H9 (cell line): Measurements from ENCODE around the gene ZNF609. TPM values are rescaled to one million over a fixed set of nuclear protein-coding genes. Genes with fewer than 3 reads are reported as not detected.

Experiments used
- DNase-seq: peaks from one replicate; pipeline ENCODE4 v3.0.0-alpha.2; 2017
- H2AFZ ChIP-seq: one replicate; pipeline ENCODE4 v1.6.1; 2013; ENCODE audit warnings: mild to moderate bottlenecking, low read length, control low read depth, moderate library complexity
- H2AK5ac ChIP-seq: 2 replicates; pipeline ENCODE4 v1.6.1; 2013; ENCODE audit warnings: low read length, control low read depth, mixed read lengths; ENCODE audit not compliant: insufficient read length
- H2BK120ac ChIP-seq: one replicate; pipeline ENCODE4 v1.6.1; 2013; ENCODE audit warnings: low read depth, mild to moderate bottlenecking, low read length, control low read depth, inconsistent platforms; ENCODE audit not compliant: poor library complexity, severe bottlenecking
- H2BK12ac ChIP-seq: 2 replicates; pipeline ENCODE4 v1.6.1; 2013; ENCODE audit warnings: low read length, control low read depth, mixed read lengths, low read depth; ENCODE audit not compliant: insufficient read length
- H2BK15ac ChIP-seq: 2 replicates; pipeline ENCODE4 v1.6.1; 2013; ENCODE audit warnings: low read depth, low read length, control low read depth
- H2BK20ac ChIP-seq: one replicate; pipeline ENCODE4 v1.6.1; 2013; ENCODE audit warnings: low read depth, mild to moderate bottlenecking, low read length, control low read depth, inconsistent platforms; ENCODE audit not compliant: poor library complexity, severe bottlenecking
- H2BK5ac ChIP-seq: 2 replicates; pipeline ENCODE4 v1.6.1; 2013; ENCODE audit warnings: low read length, control low read depth, mixed read lengths; ENCODE audit not compliant: insufficient read length
- H3K14ac ChIP-seq: 2 replicates; pipeline ENCODE4 v1.6.1; 2013; ENCODE audit warnings: low read length, control low read depth; ENCODE audit not compliant: insufficient read depth
- H3K18ac ChIP-seq: 2 replicates; pipeline ENCODE4 v1.6.1; 2013; ENCODE audit warnings: low read depth, mild to moderate bottlenecking, mixed read lengths, low read length, control low read depth; ENCODE audit not compliant: insufficient read length
- H3K23ac ChIP-seq: 2 replicates; pipeline ENCODE4 v1.6.1; 2013; ENCODE audit warnings: low read length, control low read depth, mixed read lengths, low read depth; ENCODE audit not compliant: insufficient read length
- H3K23me2 ChIP-seq: 2 replicates; pipeline ENCODE4 v1.6.1; 2013; ENCODE audit warnings: low read depth, mild to moderate bottlenecking, mixed read lengths, low read length, control low read depth; ENCODE audit not compliant: insufficient read length, poor library complexity, severe bottlenecking
- H3K27ac ChIP-seq: 2 replicates; pipeline ENCODE4 v1.5.1; 2013; ENCODE audit warnings: low read length, control low read depth, mixed read lengths, low read depth; ENCODE audit not compliant: insufficient read length
- H3K27me3 ChIP-seq: 2 replicates; pipeline ENCODE4 v1.6.1; 2013; ENCODE audit warnings: low read length, control low read depth, inconsistent platforms; ENCODE audit not compliant: insufficient read depth
- H3K4ac ChIP-seq: 2 replicates; pipeline ENCODE4 v1.6.1; 2013; ENCODE audit warnings: low read depth, mild to moderate bottlenecking, control low read depth, inconsistent platforms, low read length, moderate library complexity
- H3K4me1 ChIP-seq: 2 replicates; pipeline ENCODE4 v1.6.1; 2013; ENCODE audit warnings: low read length, control low read depth, inconsistent platforms; ENCODE audit not compliant: insufficient read depth
- H3K4me2 ChIP-seq: 2 replicates; pipeline ENCODE4 v1.6.1; 2013; ENCODE audit warnings: low read length, control low read depth, mixed read lengths; ENCODE audit not compliant: insufficient read length, insufficient read depth
- H3K56ac ChIP-seq: 2 replicates; pipeline ENCODE4 v1.6.1; 2013; ENCODE audit warnings: low read depth, mild to moderate bottlenecking, mixed read lengths, low read length, control low read depth; ENCODE audit not compliant: insufficient read length
- H3K79me1 ChIP-seq: 2 replicates; pipeline ENCODE4 v1.6.1; 2013; ENCODE audit warnings: low read depth, mild to moderate bottlenecking, moderate library complexity, low read length, control low read depth, inconsistent platforms; ENCODE audit not compliant: insufficient read depth, poor library complexity, severe bottlenecking
- H3K79me2 ChIP-seq: 2 replicates; pipeline ENCODE4 v1.6.1; 2013; ENCODE audit warnings: low read length, control low read depth, inconsistent platforms; ENCODE audit not compliant: insufficient read depth
- H3K9ac ChIP-seq: 2 replicates; pipeline ENCODE4 v1.6.1; 2013; ENCODE audit warnings: low read length, control low read depth, mixed read lengths; ENCODE audit not compliant: insufficient read length; ENCODE audit errors: extremely low read depth
- H3K9me3 ChIP-seq: one replicate; pipeline ENCODE4 v1.6.1; 2013; ENCODE audit warnings: low read depth, low read length, inconsistent platforms; ENCODE audit not compliant: control insufficient read depth
- H3T11ph ChIP-seq: one replicate; pipeline ENCODE4 v1.6.1; 2013; ENCODE audit warnings: mild to moderate bottlenecking, low read length, control low read depth, inconsistent platforms
- H4K20me1 ChIP-seq: one replicate; pipeline ENCODE4 v1.6.1; 2013; ENCODE audit not compliant: control insufficient read depth, insufficient read length, insufficient read depth
- H4K5ac ChIP-seq: 2 replicates; pipeline ENCODE4 v1.6.1; 2013; ENCODE audit warnings: low read depth, mild to moderate bottlenecking, mixed read lengths, low read length, control low read depth; ENCODE audit not compliant: insufficient read length
- H4K8ac ChIP-seq: replicated peaks from 2 replicates; pipeline ENCODE4 v1.6.1; 2013; ENCODE audit warnings: low read length, control low read depth, mixed read lengths, low read depth; ENCODE audit not compliant: insufficient read length
- H4K91ac ChIP-seq: 2 replicates; pipeline ENCODE4 v1.6.1; 2013; ENCODE audit warnings: low read depth, mild to moderate bottlenecking, moderate library complexity, mixed read lengths, low read length, control low read depth; ENCODE audit not compliant: insufficient read length
- H3K27ac Mint-ChIP-seq, 3 experiments: 2 replicates in 2 of 3; 3 replicates in 1 of 3; pipeline ENCODE4 v1.8.0; 2020 to 2021; ENCODE audit warnings: mixed read lengths in 3 of 3, mild to moderate bottlenecking in 1 of 3, moderate library complexity in 1 of 3
- H3K27me3 Mint-ChIP-seq: 2 replicates; pipeline ENCODE4 v1.8.0; 2021; ENCODE audit warnings: low read depth, mild to moderate bottlenecking, moderate library complexity, mixed read lengths
- H3K36me3 Mint-ChIP-seq, 3 experiments: 2 replicates in 2 of 3; 3 replicates in 1 of 3; pipeline ENCODE4 v1.8.0; 2020 to 2021; ENCODE audit warnings: low read depth in 3 of 3, mixed read lengths in 3 of 3; ENCODE audit not compliant: insufficient read depth in 1 of 3
- H3K4me1 Mint-ChIP-seq, 2 experiments: 2 replicates each; pipeline ENCODE4 v1.8.0; 2020; ENCODE audit warnings: mixed read lengths in 2 of 2
- H3K4me3 Mint-ChIP-seq, 2 experiments: 2 replicates in 1 of 2; 3 replicates in 1 of 2; pipeline ENCODE4 v1.8.0; 2020 to 2021; ENCODE audit warnings: mild to moderate bottlenecking in 2 of 2, mixed read lengths in 2 of 2, moderate library complexity in 1 of 2
- H3K9me3 Mint-ChIP-seq, 2 experiments: 2 replicates in 1 of 2; 3 replicates in 1 of 2; pipeline ENCODE4 v1.8.0; 2020; ENCODE audit warnings: mild to moderate bottlenecking in 2 of 2, mixed read lengths in 2 of 2, moderate library complexity in 1 of 2
- CTCF ChIP-seq: fragments of 200-600 bp; sonication (generic); conservative IDR thresholded peaks from 3 replicates; pipeline ENCODE4 v1.8.0; 2021; ENCODE audit warnings: antibody characterized with exemption, mild to moderate bottlenecking
- WGBS: extraction: QIAGEN DNeasy Blood & Tissue Kit; methylation state at CpG from one replicate; pipeline ENCODE4 v1.1.7; 2013; ENCODE audit warnings: missing lambda C conversion rate, low lambda C conversion rate, mixed read lengths; ENCODE audit not compliant: insufficient read length; ENCODE audit errors: extremely low coverage; 5-methylcytosine and 5-hydroxymethylcytosine counted together
- total RNA-seq: library from RNA; stranded (reverse); gene quantifications from 2 replicates; pipeline ENCODE4 v1.2.1, GENCODE V29; 2021

ZNF609 gene
- total RNA-seq, 1 experiment from 2014 or later: 45.3 TPM

- H3K4me1 ChIP-seq: no peaks in the 10 kb centered on the region; the same call in 1 of the 2 replicates
- H3K27me3 ChIP-seq: no peaks in the 10 kb centered on the region
- H3K23me2 ChIP-seq: no peaks in the 10 kb centered on the region
- no CpG with 5 or more reads among the region's 12 CpGs for WGBS
- H4K20me1 ChIP-seq: no peaks in the 10 kb centered on the region
- no peak overlapping the region for H2AFZ ChIP-seq
- no peak overlapping the region for H4K5ac ChIP-seq
- no peak overlapping the region for H3K4ac ChIP-seq
- H3K36me3 Mint-ChIP-seq: no peaks in the 10 kb centered on the region
- H3K27ac ChIP-seq: no peak overlapping the region
- H3K9me3 ChIP-seq: no peaks in the 10 kb centered on the region
- no peak overlapping the region for H3K14ac ChIP-seq
- no peak overlapping the region for H3K9ac ChIP-seq
- no peak overlapping the region for H3K56ac ChIP-seq
- H3K18ac ChIP-seq: no peak overlapping the region
- H4K91ac ChIP-seq: no peak overlapping the region
- H2BK20ac ChIP-seq: no peak overlapping the region
- H2AK5ac ChIP-seq: no peak overlapping the region
- H2BK120ac ChIP-seq: no peak overlapping the region
- H3K27ac Mint-ChIP-seq: no peak overlapping the region
- no peak overlapping the region for H3T11ph ChIP-seq
- no peak overlapping the region for H2BK12ac ChIP-seq
- no peaks in the 10 kb centered on the region for H3K27me3 Mint-ChIP-seq
- peaks cover 11% of the 10 kb centered on the region in 2 experiments for H3K4me1 Mint-ChIP-seq
- H4K8ac ChIP-seq: no peak overlapping the region
- H3K9me3 Mint-ChIP-seq: no peaks in the 10 kb centered on the region
- H3K79me1 ChIP-seq: peaks cover 12% of the 10 kb centered on the region
- H2BK15ac ChIP-seq: no peak overlapping the region
- H2BK5ac ChIP-seq: no peak overlapping the region
- no peak overlapping the region for H3K4me2 ChIP-seq
- no peak overlapping the region for H3K4me3 Mint-ChIP-seq
- no peak overlapping the region for H3K23ac ChIP-seq
- peaks cover 11% of the 10 kb centered on the region; the same call in 1 of the 2 replicates for H3K79me2 ChIP-seq
- TF ChIP-seq CTCF: no peak
- no peak for DNase-seq
Observed at GRCh38 chr15:64586259-64586870, 126.0 kb downstream of the ZNF609 start.
